GM19351 (cell line): ENCODE measurements around the gene GDF9.

Source experiments
- ATAC-seq: cut with Tn5 transposase; IDR thresholded peaks from one replicate; pipeline ENCODE4 v1.9.1; 2021; ENCODE audit warnings: mild to moderate bottlenecking, moderate library complexity; ENCODE audit not compliant: unreplicated experiment

Gene GDF9

DNA sequence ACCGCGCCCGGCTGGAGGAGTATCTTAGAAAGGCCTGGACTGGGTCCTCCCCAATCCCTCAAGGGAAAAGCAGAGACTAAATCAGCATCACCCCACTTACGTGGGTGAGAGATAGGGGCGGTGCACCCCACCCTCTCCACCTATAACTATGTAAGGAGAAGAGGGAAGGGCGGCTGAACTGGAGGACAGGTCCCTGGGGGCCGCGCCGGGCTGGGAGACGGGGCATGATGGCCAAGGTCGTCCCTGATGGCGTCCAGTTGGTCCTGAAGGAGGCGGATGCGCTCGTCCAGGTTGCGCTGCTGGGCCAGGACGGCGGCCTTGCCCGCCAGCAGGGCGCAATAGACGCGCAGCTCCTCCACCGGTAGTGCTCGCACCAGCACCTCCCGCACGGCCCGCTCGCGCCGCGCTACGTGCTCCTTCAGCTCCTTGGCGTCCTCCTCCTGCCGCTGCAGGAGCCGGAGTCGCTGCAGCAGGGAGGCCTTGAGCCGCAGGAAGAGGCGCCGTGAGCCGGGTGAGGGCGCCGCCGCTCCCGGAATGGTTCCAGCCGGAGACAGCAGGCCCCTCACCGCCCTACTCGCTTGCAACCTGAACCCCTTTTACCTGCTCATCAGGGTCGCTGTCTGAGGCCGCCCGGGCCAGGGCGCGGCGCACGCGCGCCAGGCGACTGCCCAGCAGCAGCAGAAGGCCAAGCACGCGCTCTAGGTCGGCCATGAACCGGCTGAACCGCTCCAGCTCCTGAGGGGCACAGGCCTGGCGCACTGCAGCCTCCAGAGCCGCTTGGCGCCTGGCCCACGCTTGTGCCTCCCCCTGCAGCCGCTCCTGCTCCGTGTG is 43.4 kb downstream of the GDF9 start:
- no peak for ATAC-seq

GRCh38 chr5:132821791-132822190 is 44.5 kb downstream of the GDF9 start:
- ATAC-seq: no peak

GRCh38 chr5:132821350-132821749 is 44.9 kb downstream of the GDF9 start:
- ATAC-seq: no peak

GRCh38 chr5:132820162-132820754 is 46.0 kb downstream of the GDF9 start:
- ATAC-seq: peak; percentile 88

- no peak for ATAC-seq
Measured at GRCh38 chr5:132819468-132819867, 46.8 kb downstream of the GDF9 start.

- ATAC-seq: no peak
Measured at GRCh38 chr5:132817011-132817410, 49.3 kb downstream of the GDF9 start.

GRCh38 chr5:132816554-132816953 is 49.7 kb downstream of the GDF9 start:
- ATAC-seq: no peak

DNA sequence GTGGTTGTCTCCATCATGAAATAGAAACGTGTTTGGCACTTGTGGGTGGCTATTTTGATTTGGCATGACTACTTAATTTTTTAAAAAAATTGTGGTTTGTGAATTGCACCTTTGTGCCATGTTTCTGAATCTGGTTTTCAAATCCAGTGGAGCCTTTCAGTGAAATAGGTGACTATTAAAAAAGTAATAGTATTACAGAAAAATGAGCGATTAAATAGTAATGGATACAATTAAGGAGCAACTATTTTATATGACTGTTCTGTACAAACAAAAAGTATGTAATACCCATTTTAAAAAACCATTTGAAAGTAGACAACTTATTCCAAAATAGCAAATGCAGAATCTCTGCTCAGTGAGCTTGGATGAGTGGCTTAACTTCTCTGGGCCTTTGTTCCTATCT is 50.2 kb downstream of the GDF9 start:
- no peak for ATAC-seq

DNA sequence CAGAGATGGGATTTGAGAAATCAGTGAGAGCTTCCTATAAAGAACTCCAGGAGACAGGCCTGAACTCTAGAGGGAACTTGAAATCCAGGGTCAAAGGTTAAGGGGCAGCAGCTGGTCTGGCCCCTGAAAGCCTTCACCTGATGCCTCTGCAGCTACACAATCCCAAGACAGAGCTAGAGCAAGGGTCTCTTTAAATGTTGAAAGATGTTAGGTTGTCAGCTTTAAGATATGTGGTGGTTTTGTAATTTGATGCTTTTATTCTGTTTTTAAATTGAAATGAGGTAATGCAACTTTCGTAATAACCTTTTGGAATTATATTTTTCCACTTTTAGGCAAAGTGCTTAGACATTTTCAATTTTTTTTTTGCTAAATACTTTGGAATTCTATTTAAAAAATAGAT is 50.8 kb downstream of the GDF9 start:
- no peak for ATAC-seq

DNA sequence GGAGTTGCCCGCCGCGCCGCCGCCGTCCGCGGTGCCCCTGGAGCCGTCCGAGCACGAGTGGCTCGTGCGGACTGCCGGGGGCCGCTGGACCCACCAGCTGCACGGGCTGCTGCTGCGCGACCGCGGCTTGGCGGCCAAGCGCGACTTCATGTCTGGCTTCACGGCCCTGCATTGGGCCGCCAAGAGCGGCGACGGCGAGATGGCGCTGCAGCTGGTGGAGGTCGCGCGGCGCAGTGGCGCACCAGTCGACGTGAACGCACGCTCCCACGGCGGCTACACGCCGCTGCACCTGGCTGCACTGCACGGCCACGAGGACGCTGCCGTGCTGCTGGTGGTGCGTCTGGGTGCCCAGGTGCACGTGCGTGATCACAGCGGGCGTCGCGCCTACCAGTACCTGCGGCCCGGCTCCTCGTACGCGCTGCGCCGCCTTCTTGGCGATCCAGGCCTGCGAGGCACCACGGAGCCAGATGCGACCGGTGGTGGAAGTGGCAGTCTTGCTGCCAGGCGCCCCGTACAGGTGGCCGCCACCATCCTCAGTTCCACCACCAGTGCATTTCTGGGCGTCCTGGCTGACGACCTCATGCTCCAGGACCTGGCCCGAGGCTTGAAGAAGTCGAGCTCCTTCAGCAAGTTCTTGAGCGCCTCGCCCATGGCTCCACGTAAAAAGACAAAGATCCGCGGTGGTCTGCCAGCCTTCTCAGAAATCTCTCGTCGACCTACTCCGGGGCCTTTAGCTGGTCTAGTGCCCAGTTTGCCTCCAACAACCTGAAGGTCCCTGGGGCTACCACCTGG is 51.6 kb downstream of the GDF9 start:
- no peak for ATAC-seq

DNA sequence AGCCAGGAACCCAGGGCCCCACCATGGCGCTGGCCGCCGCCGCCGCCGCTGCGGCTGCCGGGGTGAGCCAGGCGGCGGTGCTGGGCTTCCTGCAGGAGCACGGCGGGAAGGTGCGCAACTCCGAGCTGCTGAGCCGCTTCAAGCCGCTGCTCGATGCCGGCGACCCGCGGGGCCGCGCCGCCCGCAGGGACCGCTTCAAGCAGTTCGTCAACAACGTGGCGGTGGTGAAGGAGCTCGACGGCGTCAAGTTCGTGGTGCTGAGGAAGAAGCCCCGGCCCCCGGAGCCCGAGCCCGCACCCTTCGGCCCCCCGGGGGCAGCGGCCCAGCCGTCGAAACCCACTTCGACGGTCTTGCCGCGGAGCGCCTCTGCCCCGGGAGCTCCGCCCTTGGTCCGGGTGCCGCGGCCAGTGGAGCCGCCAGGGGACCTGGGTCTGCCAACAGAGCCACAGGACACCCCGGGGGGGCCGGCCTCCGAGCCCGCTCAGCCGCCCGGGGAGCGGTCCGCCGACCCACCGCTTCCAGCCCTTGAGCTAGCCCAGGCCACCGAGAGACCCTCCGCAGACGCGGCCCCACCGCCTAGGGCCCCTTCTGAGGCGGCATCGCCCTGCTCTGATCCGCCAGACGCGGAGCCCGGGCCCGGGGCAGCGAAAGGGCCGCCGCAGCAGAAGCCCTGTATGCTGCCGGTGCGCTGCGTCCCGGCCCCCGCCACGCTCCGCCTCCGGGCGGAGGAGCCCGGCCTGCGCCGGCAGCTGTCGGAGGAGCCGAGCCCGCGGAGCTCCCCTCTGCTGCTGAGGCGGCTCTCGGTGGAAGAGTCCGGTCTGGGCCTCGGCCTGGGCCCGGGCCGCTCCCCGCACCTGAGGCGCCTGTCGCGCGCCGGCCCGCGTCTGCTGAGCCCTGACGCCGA is 52.4 kb downstream of the GDF9 start:
- ATAC-seq: no peak

GRCh38 chr5:132812781-132813598 is 53.3 kb downstream of the GDF9 start, which contains the start of gene SOWAHA:
Gene SOWAHA, plus strand, starts transcription at chr5:132813302. Its CDS starts 320 bp downstream, at chr5:132813622.
- no peak for ATAC-seq

GRCh38 chr5:132812123-132812765 is 54.0 kb downstream of the GDF9 start:
- ATAC-seq: no peak
